A673 (cell line): Measurements from ENCODE around the gene NR5A1.

ENCODE experiments used
- CTCF ChIP-seq: fragments of 300-800, 200-600 bp; sonication (generic); conservative IDR thresholded peaks from 2 replicates; pipeline ENCODE4 v1.5.1; 2017; ENCODE audit warnings: low read depth, mild to moderate bottlenecking, antibody characterized with exemption, low read length, moderate library complexity, mixed read lengths
- EZH2 ChIP-seq: fragments of 200-600 bp; sonication (generic); IDR thresholded peaks from 2 replicates; pipeline ENCODE4 v1.6.1; 2017; ENCODE audit warnings: borderline replicate concordance, low read depth, mild to moderate bottlenecking, mixed read lengths, antibody characterized with exemption, low read length; ENCODE audit not compliant: poor library complexity, severe bottlenecking

- TF ChIP-seq CTCF, result no peak
- no peak for TF ChIP-seq EZH2
These were observed 13.9 kb upstream of the NR5A1 start for GRCh38 chr9:124521142-124521541.
